C4-2B (cell line): Measurements from ENCODE around the gene ITPRID2.

Experiments used
- H3K27ac ChIP-seq: fragments of 450-650 bp; 2 replicates; pipeline ENCODE4 v1.5.1; 2017
- CTCF ChIP-seq: fragments of 450-650 bp; conservative IDR thresholded peaks from 2 replicates; pipeline ENCODE4 v1.5.1; 2017; ENCODE audit warnings: mild to moderate bottlenecking
- ZFX ChIP-seq: fragments of 450-650 bp; IDR thresholded peaks from 2 replicates; pipeline ENCODE4 v1.6.1; 2017

ITPRID2 gene

DNA sequence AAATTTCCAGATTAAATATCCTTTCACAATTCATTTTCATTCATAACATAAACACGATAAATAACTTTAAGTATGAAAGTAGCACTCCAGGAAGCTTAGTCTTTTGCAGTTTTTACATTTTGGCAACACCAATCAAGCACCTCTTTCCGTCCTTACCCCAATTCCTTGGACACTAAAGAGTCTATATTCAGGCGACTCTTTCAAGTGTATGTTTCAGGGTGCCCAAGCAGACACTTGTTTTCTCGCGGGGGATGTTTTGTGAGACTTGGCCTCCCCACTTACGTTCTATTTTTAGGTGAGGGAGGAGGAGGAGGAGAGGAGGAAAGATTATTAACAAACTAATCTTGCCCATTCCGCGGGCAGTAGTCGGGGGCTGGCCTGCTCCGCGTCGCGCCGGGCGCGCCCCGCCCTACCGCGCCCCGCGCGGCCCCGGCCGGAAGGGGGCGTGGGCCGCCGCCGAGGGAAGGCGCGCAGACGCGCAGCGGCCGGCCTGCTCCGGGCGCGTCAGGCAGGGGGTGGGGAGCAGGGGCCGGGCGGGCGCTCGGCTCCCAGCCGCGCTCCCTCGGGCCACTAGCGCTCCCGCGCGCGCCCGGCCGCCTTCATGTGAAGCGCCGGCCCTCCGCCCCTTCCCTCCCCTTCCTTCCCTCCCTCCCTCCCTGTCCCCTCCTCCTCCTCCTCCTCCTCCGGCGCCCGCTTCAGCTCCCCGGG, at the start of gene ITPRID2:
Gene ITPRID2 (plus strand): TSS at position 473 of the 708 bp plus-strand sequence. CDS start 337 bp downstream, outside the sequence.
- peak within 1 kb of the TSS; percentile 95 for H3K27ac ChIP-seq
- no peak for TF ChIP-seq ZFX
- TF ChIP-seq CTCF, result peak; percentile 41

- no peak for TF ChIP-seq ZFX
- no peak for TF ChIP-seq CTCF
- no peak overlapping the region for H3K27ac ChIP-seq
Observed at GRCh38 chr2:181844551-181845290, 46.8 kb upstream of the ITPRID2 start.

DNA sequence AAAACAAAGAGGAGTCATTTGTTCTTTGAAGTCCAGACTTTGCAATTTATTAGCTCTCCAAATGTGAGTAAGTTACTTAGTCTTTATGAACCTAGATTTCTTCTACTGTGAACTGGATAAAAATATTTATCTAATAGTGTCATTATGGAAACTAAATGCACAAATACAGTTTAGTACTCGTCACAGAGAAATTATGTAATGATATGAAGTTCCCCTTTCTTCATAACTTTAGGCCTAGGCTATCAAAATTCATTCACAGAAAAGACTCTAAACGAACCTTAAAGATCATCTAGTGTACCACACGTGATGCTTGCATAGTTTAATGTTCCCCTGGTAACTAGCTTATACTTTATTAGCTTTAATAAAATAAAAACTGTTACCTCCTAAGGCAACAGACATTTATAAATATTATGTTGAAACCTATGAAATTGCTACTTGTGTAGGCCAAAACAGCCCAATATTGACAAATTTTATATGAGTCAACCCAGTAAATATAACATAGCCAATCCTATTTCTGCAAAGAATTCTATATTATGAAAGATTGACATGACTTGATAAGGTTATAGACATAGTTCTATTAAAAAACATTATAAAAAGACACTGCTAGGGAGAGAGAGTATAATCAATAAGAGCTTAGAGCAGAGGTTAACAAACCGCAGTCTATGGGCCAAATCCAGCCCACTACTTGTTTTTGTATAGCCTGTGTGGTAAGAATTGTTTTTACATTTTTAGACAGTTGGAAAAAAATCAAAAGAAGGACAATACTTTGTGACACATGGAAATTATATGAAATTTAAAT, 44.9 kb upstream of the ITPRID2 start:
- no peak overlapping the region for H3K27ac ChIP-seq
- TF ChIP-seq CTCF (no peak), ZFX (no peak)

GRCh38 chr2:181847198-181847556, 44.4 kb upstream of the ITPRID2 start:
- TF ChIP-seq CTCF (no peak), ZFX (no peak)

DNA sequence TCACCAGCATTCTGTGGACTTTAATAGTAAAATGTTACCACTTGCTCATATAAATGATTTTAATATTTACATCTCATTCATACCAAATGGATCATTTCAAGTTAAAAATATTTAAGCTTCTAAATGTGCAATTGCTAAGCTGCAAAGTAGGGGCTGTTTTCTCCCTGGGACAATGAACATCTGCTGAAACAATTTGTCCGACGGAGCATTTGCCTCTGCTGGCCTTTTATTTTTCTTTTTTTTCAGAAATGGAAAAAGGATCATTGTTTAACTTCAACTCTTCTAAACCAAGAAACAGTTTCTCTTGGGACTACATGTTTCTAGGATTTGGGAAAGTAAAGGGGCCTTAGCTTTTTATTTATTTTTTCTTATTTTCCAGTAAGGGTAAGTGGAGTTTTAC, 43.8 kb upstream of the ITPRID2 start:
- TF ChIP-seq CTCF, result no peak
- no peak for TF ChIP-seq ZFX
- no peak overlapping the region for H3K27ac ChIP-seq

More at GRCh38 chr2:181847198-181847556, 44.4 kb upstream of the ITPRID2 start:
- no peak overlapping the region for H3K27ac ChIP-seq

DNA sequence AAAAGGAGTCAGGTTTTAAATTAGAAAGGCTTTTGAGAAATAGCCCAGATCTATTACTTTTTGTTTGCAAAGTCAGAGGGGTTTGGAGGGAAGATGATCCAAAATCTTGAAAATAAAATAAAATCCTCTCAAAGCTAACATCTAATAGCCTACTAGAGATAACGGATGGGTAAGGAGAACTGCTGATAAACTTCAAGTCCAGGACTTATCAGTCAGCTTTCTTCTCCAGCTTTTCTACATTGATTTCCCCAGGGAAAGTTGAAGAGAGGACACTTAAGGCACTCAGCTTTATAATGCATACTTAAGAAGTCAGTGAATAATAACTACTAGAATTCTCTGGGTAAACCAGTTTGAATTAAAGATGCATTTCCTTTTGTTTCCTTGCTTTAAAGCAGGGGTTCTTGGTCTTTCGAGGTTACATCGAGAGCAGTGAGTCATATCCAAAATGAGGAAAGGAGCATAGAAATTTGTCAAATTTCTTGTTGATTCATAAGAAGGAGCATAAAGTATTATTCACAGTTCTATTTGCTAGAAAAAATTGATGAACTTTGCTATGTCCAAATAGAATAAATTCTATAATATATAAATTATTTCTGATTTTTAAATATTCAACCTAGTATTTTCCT, 43.2 kb upstream of the ITPRID2 start:
- no peak overlapping the region for H3K27ac ChIP-seq
- TF ChIP-seq ZFX, result no peak
- no peak for TF ChIP-seq CTCF
